Mucosa of stomach (tissue), 1 donor: ENCODE data around the gene TNNI3K.

Experiments used
- H3K27me3 ChIP-seq: one replicate; pipeline ENCODE4 v1.7.0; 2013; ENCODE audit warnings: mild to moderate bottlenecking, low read length; ENCODE audit not compliant: control insufficient read depth, insufficient read depth
- H3K36me3 ChIP-seq: one replicate; pipeline ENCODE4 v1.7.0; 2013; ENCODE audit warnings: low read length; ENCODE audit not compliant: control insufficient read depth, insufficient read depth
- H3K4me1 ChIP-seq: one replicate; pipeline ENCODE4 v1.7.0; 2013; ENCODE audit warnings: mild to moderate bottlenecking, low read length; ENCODE audit not compliant: control insufficient read depth, insufficient read depth
- H3K4me3 ChIP-seq: one replicate; pipeline ENCODE4 v1.7.0; 2013; ENCODE audit warnings: low read length
- H3K9ac ChIP-seq: one replicate; pipeline ENCODE4 v1.7.0; 2013; ENCODE audit warnings: mild to moderate bottlenecking, low read length, moderate library complexity
- H3K9me3 ChIP-seq: one replicate; pipeline ENCODE4 v1.7.0; 2013; ENCODE audit warnings: mild to moderate bottlenecking, low read length, moderate library complexity; ENCODE audit not compliant: control insufficient read depth
- donor health status: Pancreatic carcinoma.

The TNNI3K gene

GRCh38 chr1:74402873-74403272, 167.7 kb downstream of the TNNI3K start:
- no peaks in the 10 kb centered on the region for H3K27me3 ChIP-seq
- H3K36me3 ChIP-seq = no peaks in the 10 kb centered on the region
- no peak overlapping the region for H3K4me3 ChIP-seq

GRCh38 chr1:74403606-74404005, 168.4 kb downstream of the TNNI3K start:
- Histone ChIP-seq H3K36me3 (no peaks in the 10 kb centered on the region), H3K27me3 (no peaks in the 10 kb centered on the region), H3K4me1 (no peaks in the 10 kb centered on the region), H3K4me3 (no peak overlapping the region), H3K9me3 (no peaks in the 10 kb centered on the region), H3K9ac (no peak overlapping the region)

More at GRCh38 chr1:74402873-74403272, 167.7 kb downstream of the TNNI3K start:
- Histone ChIP-seq H3K4me1 (no peaks in the 10 kb centered on the region), H3K9ac (no peak overlapping the region), H3K9me3 (no peaks in the 10 kb centered on the region)

- Histone ChIP-seq H3K27me3 (no peaks in the 10 kb centered on the region), H3K9me3 (no peaks in the 10 kb centered on the region), H3K9ac (no peak overlapping the region), H3K36me3 (no peaks in the 10 kb centered on the region), H3K4me3 (no peak overlapping the region), H3K4me1 (no peaks in the 10 kb centered on the region)
These were observed 171.6 kb downstream of the TNNI3K start for GRCh38 chr1:74406759-74407158.

- no peak overlapping the region for H3K9ac ChIP-seq
- no peaks in the 10 kb centered on the region for H3K4me1 ChIP-seq
- no peaks in the 10 kb centered on the region for H3K36me3 ChIP-seq
- no peaks in the 10 kb centered on the region for H3K9me3 ChIP-seq
- H3K27me3 ChIP-seq = no peaks in the 10 kb centered on the region
- H3K4me3 ChIP-seq = no peak overlapping the region
These were observed 172.7 kb downstream of the TNNI3K start for GRCh38 chr1:74407902-74408301.

GRCh38 chr1:74412244-74412643, 177.1 kb downstream of the TNNI3K start:
- H3K4me3 ChIP-seq = no peak overlapping the region
- no peaks in the 10 kb centered on the region for H3K27me3 ChIP-seq
- no peak overlapping the region for H3K9ac ChIP-seq
- H3K36me3 ChIP-seq = no peaks in the 10 kb centered on the region
- no peaks in the 10 kb centered on the region for H3K9me3 ChIP-seq
- no peaks in the 10 kb centered on the region for H3K4me1 ChIP-seq

- no peaks in the 10 kb centered on the region for H3K27me3 ChIP-seq
- no peaks in the 10 kb centered on the region for H3K36me3 ChIP-seq
- H3K4me3 ChIP-seq = no peak overlapping the region
- H3K9ac ChIP-seq = no peak overlapping the region
- H3K9me3 ChIP-seq = no peaks in the 10 kb centered on the region
- no peaks in the 10 kb centered on the region for H3K4me1 ChIP-seq
These were observed 180.7 kb downstream of the TNNI3K start for GRCh38 chr1:74415935-74416334.

- Histone ChIP-seq H3K4me3 (no peak overlapping the region), H3K36me3 (no peaks in the 10 kb centered on the region), H3K9ac (no peak overlapping the region), H3K4me1 (no peaks in the 10 kb centered on the region), H3K9me3 (no peaks in the 10 kb centered on the region), H3K27me3 (no peaks in the 10 kb centered on the region)
These were observed 184.4 kb downstream of the TNNI3K start for GRCh38 chr1:74419611-74420010.

- Histone ChIP-seq H3K27me3 (no peaks in the 10 kb centered on the region), H3K4me1 (no peaks in the 10 kb centered on the region)
These were observed 185.3 kb downstream of the TNNI3K start for GRCh38 chr1:74420467-74420866.

GRCh38 chr1:74422421-74423292, 187.5 kb downstream of the TNNI3K start:
- Histone ChIP-seq H3K4me3 (no peak overlapping the region), H3K9ac (no peak overlapping the region), H3K27me3 (no peaks in the 10 kb centered on the region), H3K9me3 (no peaks in the 10 kb centered on the region), H3K36me3 (no peaks in the 10 kb centered on the region), H3K4me1 (no peaks in the 10 kb centered on the region)

More at GRCh38 chr1:74420467-74420866, 185.3 kb downstream of the TNNI3K start:
- no peak overlapping the region for H3K9ac ChIP-seq
- no peak overlapping the region for H3K4me3 ChIP-seq
- H3K9me3 ChIP-seq = no peaks in the 10 kb centered on the region
- H3K36me3 ChIP-seq = no peaks in the 10 kb centered on the region

GRCh38 chr1:74423471-74423870, 188.3 kb downstream of the TNNI3K start:
- H3K27me3 ChIP-seq = no peaks in the 10 kb centered on the region
- H3K4me3 ChIP-seq = no peak overlapping the region
- H3K9me3 ChIP-seq = no peaks in the 10 kb centered on the region
- no peaks in the 10 kb centered on the region for H3K36me3 ChIP-seq
- H3K9ac ChIP-seq = no peak overlapping the region
- H3K4me1 ChIP-seq = no peaks in the 10 kb centered on the region

GRCh38 chr1:74425676-74426075, 190.5 kb downstream of the TNNI3K start:
- Histone ChIP-seq H3K27me3 (no peaks in the 10 kb centered on the region), H3K4me3 (no peak overlapping the region), H3K36me3 (no peaks in the 10 kb centered on the region), H3K9me3 (no peaks in the 10 kb centered on the region), H3K9ac (no peak overlapping the region), H3K4me1 (no peaks in the 10 kb centered on the region)

- Histone ChIP-seq H3K36me3 (no peaks in the 10 kb centered on the region), H3K4me3 (no peak overlapping the region), H3K9ac (no peak overlapping the region), H3K27me3 (no peaks in the 10 kb centered on the region), H3K4me1 (no peaks in the 10 kb centered on the region), H3K9me3 (no peaks in the 10 kb centered on the region)
These were observed 191.2 kb downstream of the TNNI3K start for GRCh38 chr1:74426208-74426937.
